Measurements from ENCODE around the gene CELA2B.

Gene CELA2B

DNA sequence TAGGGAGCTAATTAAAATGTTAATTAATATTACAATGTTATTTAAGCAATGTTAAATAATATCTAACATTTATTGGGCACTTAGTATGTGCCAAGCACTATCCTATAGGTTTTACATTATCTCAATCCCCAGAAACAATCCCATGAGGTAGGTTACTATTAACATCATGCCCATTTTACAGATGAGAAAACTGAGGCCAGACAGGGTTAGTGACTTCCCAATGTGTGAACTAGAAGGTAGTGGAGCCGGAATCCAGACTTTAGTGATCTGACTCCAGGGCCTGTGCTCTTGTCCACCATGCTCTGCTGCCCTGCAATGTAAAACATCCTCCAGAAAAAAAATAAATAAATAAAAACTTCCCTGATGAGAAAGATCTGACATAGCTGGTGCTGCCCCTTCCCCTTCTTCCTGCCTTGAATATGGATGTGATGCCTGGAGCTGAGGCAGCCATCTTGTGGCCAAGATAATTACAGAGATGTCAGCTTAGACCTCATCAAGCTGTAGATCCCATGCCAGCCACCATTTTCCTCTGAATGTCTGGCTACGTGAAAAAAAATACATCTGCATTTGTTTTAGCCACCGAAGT, 26.9 kb upstream of the CELA2B start:
- TF ChIP-seq CTCF (conservative IDR thresholded peaks at IDR 0.05) (no peak), ZFX (IDR thresholded peaks at IDR 0.05) (no peak)
- H3K27ac ChIP-seq, result no peak overlapping the region

- TF ChIP-seq CTCF (conservative IDR thresholded peaks at IDR 0.05) (no peak), ZFX (IDR thresholded peaks at IDR 0.05) (no peak)
- H3K27ac ChIP-seq, result no peak overlapping the region
Measured at GRCh38 chr1:15449567-15449966, 26.3 kb upstream of the CELA2B start.

DNA sequence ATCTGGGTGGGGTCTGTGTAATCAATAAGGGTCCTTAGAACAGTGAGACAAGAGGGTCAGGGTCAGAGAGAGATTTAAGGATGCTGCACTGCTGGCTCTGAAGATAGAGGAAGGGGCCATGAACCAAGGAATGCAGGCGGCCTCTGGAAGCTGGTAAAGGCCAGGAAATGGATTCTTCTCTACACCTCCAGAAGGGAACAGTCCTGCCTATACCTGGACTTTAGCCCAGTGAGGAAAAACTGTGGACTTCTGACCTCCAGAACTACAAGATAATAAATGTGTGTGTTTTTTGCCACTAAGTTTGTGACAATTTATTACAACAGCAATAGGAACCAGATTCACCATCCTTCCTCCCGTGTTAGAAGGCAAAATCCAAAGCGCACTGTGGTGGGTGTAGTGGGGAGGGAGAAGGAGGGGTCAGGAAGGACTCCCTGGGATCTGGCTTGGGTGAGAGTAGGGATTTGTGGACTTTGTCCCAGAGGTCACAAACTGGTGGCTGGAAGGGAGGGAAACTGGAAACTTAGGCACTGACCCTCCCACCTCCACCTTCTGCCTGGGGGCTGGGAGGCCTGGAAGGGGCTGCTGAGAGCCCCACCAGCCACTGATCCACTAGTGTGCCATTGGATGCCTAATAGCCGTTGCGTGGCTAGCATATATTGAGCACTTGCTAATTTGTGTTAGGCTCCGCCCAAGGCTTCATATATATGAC, 24.7 kb upstream of the CELA2B start:
- H3K27ac ChIP-seq, result no peak overlapping the region
- TF ChIP-seq ZFX (IDR thresholded peaks at IDR 0.05) (no peak), CTCF (conservative IDR thresholded peaks at IDR 0.05) (no peak)

DNA sequence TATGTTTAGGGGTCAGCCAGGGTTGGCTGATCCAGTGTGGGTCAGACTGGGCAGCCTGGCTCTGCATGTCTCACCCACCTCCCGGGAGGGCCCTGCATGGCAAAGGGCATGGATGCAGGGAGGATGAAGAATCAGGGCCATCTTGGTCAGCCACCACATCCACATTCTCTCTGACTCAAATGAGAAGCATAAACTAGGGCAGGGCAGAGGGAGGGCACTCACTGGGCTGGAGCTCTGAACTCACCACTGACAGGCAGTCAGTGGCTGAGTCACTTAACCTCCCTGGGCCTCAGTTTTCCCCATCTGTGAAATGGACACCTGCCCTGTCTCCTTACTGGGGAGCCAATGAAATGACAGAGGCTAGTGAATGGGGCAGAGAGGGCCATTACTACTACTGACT, 23.7 kb upstream of the CELA2B start:
- H3K27ac ChIP-seq, result no peak overlapping the region
- TF ChIP-seq ZFX (IDR thresholded peaks at IDR 0.05), result no peak
- no peak for TF ChIP-seq CTCF (conservative IDR thresholded peaks at IDR 0.05)

DNA sequence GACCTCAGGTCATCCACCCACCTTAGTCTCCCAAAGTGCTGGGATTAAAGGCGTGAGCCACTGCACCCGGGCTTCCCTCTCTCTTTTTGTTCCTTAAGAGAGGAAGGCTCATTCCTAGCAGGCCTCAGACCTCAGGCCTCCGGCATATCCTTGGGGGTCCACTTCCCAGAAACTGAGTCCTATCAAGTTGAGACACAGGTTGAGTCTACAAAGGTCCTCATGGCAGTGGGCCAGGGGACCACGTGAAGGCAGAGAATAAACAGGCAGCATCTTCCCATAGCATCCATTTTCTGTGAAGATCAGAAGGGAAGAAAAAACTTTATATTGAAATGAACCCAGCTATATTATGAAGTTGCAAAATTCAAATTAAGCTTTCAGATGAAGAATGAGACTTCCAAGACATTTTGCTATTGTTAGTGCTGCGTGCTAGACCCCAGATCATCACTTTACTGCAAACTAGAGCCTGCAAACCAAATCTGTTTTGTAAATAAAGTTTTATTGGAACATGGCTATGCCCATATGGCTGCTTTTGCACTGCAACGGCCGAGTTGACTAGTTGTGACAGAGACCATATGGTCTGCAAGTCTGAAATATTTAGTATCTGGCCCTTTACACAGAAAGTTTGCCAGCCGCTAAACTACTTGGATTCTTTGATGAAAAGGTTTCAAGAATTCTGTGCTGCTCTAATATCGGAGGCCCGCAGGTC, 22.9 kb upstream of the CELA2B start:
- no peak overlapping the region for H3K27ac ChIP-seq
- TF ChIP-seq CTCF (conservative IDR thresholded peaks at IDR 0.05) (no peak), ZFX (IDR thresholded peaks at IDR 0.05) (no peak)

DNA sequence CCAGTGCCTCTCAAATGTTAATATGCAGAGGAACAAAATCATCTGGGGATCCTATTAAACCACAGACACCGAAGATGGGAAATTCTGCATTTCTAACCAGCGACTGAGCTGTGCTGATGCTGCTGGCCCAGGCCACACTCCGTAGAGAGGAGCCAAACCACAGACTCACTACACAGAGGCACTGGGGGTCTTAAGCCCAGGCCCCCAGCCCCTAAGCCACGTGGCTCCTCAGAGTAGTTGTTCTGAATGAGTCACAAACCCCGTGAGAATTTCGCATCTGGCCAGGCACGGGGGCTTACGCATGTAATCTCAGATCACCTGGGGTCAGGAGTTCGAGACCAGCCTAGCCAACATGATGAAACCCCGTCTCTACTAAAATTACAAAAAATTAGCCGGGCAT, 22.2 kb upstream of the CELA2B start:
- TF ChIP-seq ZFX (IDR thresholded peaks at IDR 0.05), result no peak
- no peak for TF ChIP-seq CTCF (conservative IDR thresholded peaks at IDR 0.05)
- H3K27ac ChIP-seq, result no peak overlapping the region

DNA sequence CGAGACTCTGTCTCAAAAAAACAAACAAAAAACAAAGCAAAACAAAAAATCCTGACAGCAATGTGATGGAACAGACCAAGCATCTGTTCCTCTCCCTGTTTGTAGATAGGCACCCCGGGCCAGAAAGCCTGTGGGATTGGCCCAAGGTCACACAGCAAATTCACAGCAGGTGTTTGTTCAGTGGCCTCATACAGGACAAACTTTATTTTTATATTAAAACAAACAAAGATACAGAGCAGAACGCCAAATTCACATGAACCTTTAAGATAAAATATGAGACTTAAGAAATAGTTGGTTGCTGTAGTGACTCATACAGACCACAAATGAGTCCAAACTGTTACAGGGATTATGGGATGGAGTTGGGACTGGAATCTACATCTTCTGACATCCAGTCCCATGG, 21.6 kb upstream of the CELA2B start:
- H3K27ac ChIP-seq, result no peak overlapping the region

More for the DNA sequence above, 21.6 kb upstream of the CELA2B start:
- TF ChIP-seq CTCF (conservative IDR thresholded peaks at IDR 0.05) (no peak), ZFX (IDR thresholded peaks at IDR 0.05) (no peak)
